ENCODE results near the gene CTDP1.

CTDP1 gene

GRCh38 chr18:79769698-79770500, 90.3 kb downstream of the CTDP1 start:
- peak; percentile 53 for DNase-seq

- peak; percentile 52 for DNase-seq
These were observed 90.9 kb downstream of the CTDP1 start for GRCh38 chr18:79770501-79770815.

- peak; percentile 19 for DNase-seq
These were observed 91.2 kb downstream of the CTDP1 start for GRCh38 chr18:79770826-79771225.

- DNase-seq = peak; percentile 55
These were observed 92.0 kb downstream of the CTDP1 start for GRCh38 chr18:79771446-79772107.

GRCh38 chr18:79772108-79772864, 92.7 kb downstream of the CTDP1 start:
- peak; percentile 31 for DNase-seq

GRCh38 chr18:79772865-79773696, 93.5 kb downstream of the CTDP1 start:
- peak; percentile 37 for DNase-seq

GRCh38 chr18:79774111-79774510, 94.5 kb downstream of the CTDP1 start:
- DNase-seq = peak; percentile 27

GRCh38 chr18:79775441-79776221, 96.0 kb downstream of the CTDP1 start:
- DNase-seq = peak; percentile 46

GRCh38 chr18:79776674-79777073, 97.1 kb downstream of the CTDP1 start:
- peak; percentile 14 for DNase-seq

- DNase-seq = peak; percentile 56
These were observed 98.7 kb downstream of the CTDP1 start for GRCh38 chr18:79778291-79778791.

- DNase-seq = peak; percentile 36
These were observed 99.6 kb downstream of the CTDP1 start for GRCh38 chr18:79779021-79779699.

- DNase-seq = peak; percentile 47
These were observed 100.1 kb downstream of the CTDP1 start for GRCh38 chr18:79779700-79780190.

GRCh38 chr18:79780547-79780946, 100.9 kb downstream of the CTDP1 start:
- peak; percentile 60 for DNase-seq

GRCh38 chr18:79781331-79781941, 101.8 kb downstream of the CTDP1 start:
- peak; percentile 53 for DNase-seq

GRCh38 chr18:79782566-79783308, 103.1 kb downstream of the CTDP1 start:
- peak; percentile 47 for DNase-seq

- peak; percentile 30 for DNase-seq
These were observed 104.7 kb downstream of the CTDP1 start for GRCh38 chr18:79784071-79784913.

GRCh38 chr18:79784965-79785770, 105.6 kb downstream of the CTDP1 start:
- DNase-seq = peak; percentile 50

GRCh38 chr18:79785831-79786230, 106.2 kb downstream of the CTDP1 start:
- no peak for DNase-seq
